MM.1S (cell line): ENCODE measurements around the gene PCDH9.

Experiments
- DNase-seq: peaks from one replicate; pipeline ENCODE4 v3.0.0-alpha.2; 2015
- H2AFZ ChIP-seq: fragments of 300-600 bp; sonication (generic); 2 replicates; pipeline ENCODE4 v1.6.0; 2016; ENCODE audit warnings: antibody characterized with exemption, low read length
- H3F3A ChIP-seq: fragments of 300-600 bp; sonication (generic); 2 replicates; pipeline ENCODE4 v1.6.1; 2016; ENCODE audit warnings: mild to moderate bottlenecking, antibody characterized with exemption, low read length, moderate library complexity, mixed read lengths; ENCODE audit not compliant: insufficient read depth
- H3K27ac ChIP-seq: fragments of 300-600 bp; sonication (generic); 2 replicates; pipeline ENCODE4 v1.5.1; 2016; ENCODE audit warnings: mild to moderate bottlenecking, low read length
- H3K27me3 ChIP-seq: fragments of 300-600 bp; sonication (generic); replicated peaks from 2 replicates; pipeline ENCODE4 v1.6.0; 2016; ENCODE audit warnings: low read length; ENCODE audit not compliant: insufficient read depth
- H3K36me3 ChIP-seq: fragments of 300-600 bp; sonication (generic); replicated peaks from 2 replicates; pipeline ENCODE4 v1.6.1; 2016; ENCODE audit warnings: mild to moderate bottlenecking, low read length, mixed read lengths; ENCODE audit not compliant: insufficient read depth
- H3K4me1 ChIP-seq: fragments of 300-600 bp; sonication (generic); 2 replicates; pipeline ENCODE4 v1.6.1; 2016; ENCODE audit warnings: low read length, mixed read lengths
- H3K4me2 ChIP-seq: fragments of 300-600 bp; sonication (generic); 2 replicates; pipeline ENCODE4 v1.6.0; 2016; ENCODE audit warnings: low read depth, low read length
- H3K4me3 ChIP-seq: fragments of 300-600 bp; sonication (generic); 2 replicates; pipeline ENCODE4 v1.5.1; 2016; ENCODE audit warnings: low read length, mixed read lengths
- H3K79me2 ChIP-seq: fragments of 300-600 bp; sonication (generic); 2 replicates; pipeline ENCODE4 v1.6.1; 2016; ENCODE audit warnings: mixed run types, low read length, mixed read lengths
- H3K9ac ChIP-seq: fragments of 300-600 bp; sonication (generic); 2 replicates; pipeline ENCODE4 v1.6.1; 2016; ENCODE audit warnings: low read length, mixed read lengths
- H3K9me2 ChIP-seq: fragments of 300-600 bp; sonication (generic); replicated peaks from 2 replicates; pipeline ENCODE4 v1.6.1; 2016; ENCODE audit warnings: mild to moderate bottlenecking, low read length, mixed read lengths; ENCODE audit not compliant: insufficient read depth
- H3K9me3 ChIP-seq: fragments of 300-600 bp; sonication (generic); replicated peaks from 2 replicates; pipeline ENCODE4 v1.6.1; 2016; ENCODE audit warnings: mild to moderate bottlenecking, low read length, mixed read lengths; ENCODE audit not compliant: insufficient read depth
- H4K20me1 ChIP-seq: fragments of 300-600 bp; sonication (generic); 2 replicates; pipeline ENCODE4 v1.6.1; 2016; ENCODE audit warnings: mild to moderate bottlenecking, low read length, moderate library complexity, mixed read lengths; ENCODE audit not compliant: insufficient read depth
- CTCF ChIP-seq: fragments of 300-600 bp; sonication (generic); IDR thresholded peaks from 2 replicates; pipeline ENCODE4 v1.5.1; 2016; ENCODE audit warnings: antibody characterized with exemption, low read length, mixed read lengths
- EZH2 ChIP-seq: fragments of 300-600 bp; sonication (generic); optimal IDR thresholded peaks from 2 replicates; pipeline ENCODE3; 2017; ENCODE audit warnings: low read depth, mild to moderate bottlenecking, antibody characterized with exemption, low read length, mixed read lengths
- EZH2phosphoT487 ChIP-seq: fragments of 300-600 bp; sonication (generic); IDR thresholded peaks from 2 replicates; pipeline ENCODE4 v1.6.1; 2018; ENCODE audit warnings: antibody characterized with exemption, low read length

Gene PCDH9

GRCh38 chr13:67076378-67076777, 153.8 kb downstream of the PCDH9 start:
- Histone ChIP-seq H4K20me1 (no peaks in the 10 kb centered on the region), H2AFZ (no peak overlapping the region), H3K9me2 (no peaks in the 10 kb centered on the region), H3K27ac (no peak overlapping the region), H3K4me3 (no peak overlapping the region), H3F3A (no peaks in the 10 kb centered on the region), H3K36me3 (no peaks in the 10 kb centered on the region), H3K4me1 (no peaks in the 10 kb centered on the region), H3K79me2 (no peaks in the 10 kb centered on the region), H3K4me2 (no peak overlapping the region), H3K27me3 (no peaks in the 10 kb centered on the region), H3K9ac (no peak overlapping the region), H3K9me3 (no peaks in the 10 kb centered on the region)
- DNase-seq: no peak
- TF ChIP-seq EZH2phosphoT487: no peak
- TF ChIP-seq CTCF: no peak
- TF ChIP-seq EZH2: no peak

GRCh38 chr13:67075239-67075638, 154.9 kb downstream of the PCDH9 start:
- H3K36me3 ChIP-seq: no peaks in the 10 kb centered on the region
- H3K9me2 ChIP-seq: no peaks in the 10 kb centered on the region
- no peaks in the 10 kb centered on the region for H3K4me1 ChIP-seq
- no peaks in the 10 kb centered on the region for H4K20me1 ChIP-seq
- no peak overlapping the region for H3K27ac ChIP-seq
- H3F3A ChIP-seq: no peaks in the 10 kb centered on the region
- H3K9me3 ChIP-seq: no peaks in the 10 kb centered on the region
- no peak overlapping the region for H3K9ac ChIP-seq
- no peak overlapping the region for H2AFZ ChIP-seq
- H3K4me3 ChIP-seq: no peak overlapping the region
- TF ChIP-seq CTCF (no peak), EZH2phosphoT487 (no peak), EZH2 (no peak)
- H3K79me2 ChIP-seq: no peaks in the 10 kb centered on the region
- DNase-seq: no peak
- H3K4me2 ChIP-seq: no peak overlapping the region
- H3K27me3 ChIP-seq: no peaks in the 10 kb centered on the region

- no peak overlapping the region for H3K4me2 ChIP-seq
- no peak for DNase-seq
- H3K36me3 ChIP-seq: no peaks in the 10 kb centered on the region
- H3K9ac ChIP-seq: no peak overlapping the region
- H3K27ac ChIP-seq: no peak overlapping the region
- no peak for TF ChIP-seq EZH2
- TF ChIP-seq CTCF: no peak
- TF ChIP-seq EZH2phosphoT487: no peak
- H3K4me3 ChIP-seq: no peak overlapping the region
- H3K27me3 ChIP-seq: no peaks in the 10 kb centered on the region
- H3F3A ChIP-seq: no peaks in the 10 kb centered on the region
- H3K9me2 ChIP-seq: no peaks in the 10 kb centered on the region
- no peaks in the 10 kb centered on the region for H3K4me1 ChIP-seq
- H4K20me1 ChIP-seq: no peaks in the 10 kb centered on the region
- H3K79me2 ChIP-seq: no peaks in the 10 kb centered on the region
- H2AFZ ChIP-seq: no peak overlapping the region
- H3K9me3 ChIP-seq: no peaks in the 10 kb centered on the region
These were observed 158.1 kb downstream of the PCDH9 start for GRCh38 chr13:67071918-67072598.
